ENCODE data around the gene KCNJ18. TPM values are rescaled to one million over a fixed set of nuclear protein-coding genes. Genes with fewer than 3 reads are reported as not detected.
"Not testable (repeated sequence)": the region's sequence is repeated elsewhere in the genome, so short reads cannot be mapped to it uniquely, and the experiment has no call there.

The KCNJ18 gene
- total and polyA plus RNA-seq, 9 of the 15 experiments (the other 6 are each of a cell fraction or from before 2014, with no cell fraction given): not detected

DNA sequence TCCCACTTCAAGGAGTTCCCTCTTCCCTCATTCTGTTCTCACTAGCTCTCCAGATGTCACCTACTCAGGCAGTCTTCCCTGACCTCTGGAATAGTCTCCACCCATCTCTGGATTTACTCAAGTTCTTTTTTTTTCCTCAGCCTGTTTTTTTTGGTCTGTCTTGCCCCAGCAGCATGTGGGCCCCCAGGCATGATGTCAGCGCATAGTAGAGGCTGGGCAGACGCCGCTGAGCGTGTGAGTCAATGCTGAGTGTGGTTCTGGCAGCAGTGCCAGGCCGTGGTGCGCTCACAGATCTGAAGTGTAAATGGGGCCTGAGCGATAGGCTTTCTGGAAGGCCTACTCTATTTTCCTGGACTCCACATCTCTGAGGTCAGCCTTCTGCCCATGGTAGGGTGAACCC, 2.7 kb upstream of the KCNJ18 start:
- no peak for ATAC-seq
- DNase-seq (ENCODE audit: extremely low read depth in 1 of 4, low spot score in 3 of 4): no peak
- 10% methylated on average over 3 of the region's 7 CpGs for WGBS (ENCODE audit: insufficient coverage, low coverage, missing lambda C conversion rate)
- ChIA-PET CTCF (ENCODE audit: low intra/inter-chr PET ratio) (no interaction called here), POLR2A (no interaction called here)
- in situ Hi-C loops (cut with MboI): no loop called here
- Histone ChIP-seq H2AFZ (ENCODE audit: low read depth, low read length) (no peak overlapping the region), H3K36me3 (ENCODE audit: control insufficient read depth, insufficient read depth, low read length) (no peaks in the 10 kb centered on the region), H4K20me1 (replicated peaks; ENCODE audit: control insufficient read depth, insufficient read depth, low read length) (no peaks in the 10 kb centered on the region), H3K9ac (ENCODE audit: insufficient read depth in 1 of 2, low read depth in 2 of 2, low read length in 2 of 2) (no peak overlapping the region), H3K27ac (ENCODE audit: extremely low read depth, low read depth, low read length) (no peak overlapping the region), H3K9me1 (ENCODE audit: control insufficient read depth, insufficient read depth, low read length) (no peaks in the 10 kb centered on the region), H3K9me3 (replicated peaks; ENCODE audit: control insufficient read depth, insufficient read depth, low read depth, low read length) (no peaks in the 10 kb centered on the region), H3K4me2 (ENCODE audit: insufficient read depth, low read length) (no peak overlapping the region), H3K27me3 (ENCODE audit: control insufficient read depth in 2 of 2, insufficient read depth in 2 of 2, low read length in 2 of 2) (peaks cover 0 to 6% of the 10 kb centered on the region in 2 experiments; a peak in 1 of 5 replicates), H3K4me3 (no peak overlapping the region), H3K79me2 (ENCODE audit: control insufficient read depth, insufficient read depth, low read length) (no peaks in the 10 kb centered on the region), H3K4me1 (replicated peaks in 1 of 2; ENCODE audit: control insufficient read depth in 2 of 2, insufficient read depth in 2 of 2, low read length in 2 of 2) (no peaks in the 10 kb centered on the region)
- BruUV-seq (replicated peaks): no TSS peak
- TF ChIP-seq, protein P1, sequence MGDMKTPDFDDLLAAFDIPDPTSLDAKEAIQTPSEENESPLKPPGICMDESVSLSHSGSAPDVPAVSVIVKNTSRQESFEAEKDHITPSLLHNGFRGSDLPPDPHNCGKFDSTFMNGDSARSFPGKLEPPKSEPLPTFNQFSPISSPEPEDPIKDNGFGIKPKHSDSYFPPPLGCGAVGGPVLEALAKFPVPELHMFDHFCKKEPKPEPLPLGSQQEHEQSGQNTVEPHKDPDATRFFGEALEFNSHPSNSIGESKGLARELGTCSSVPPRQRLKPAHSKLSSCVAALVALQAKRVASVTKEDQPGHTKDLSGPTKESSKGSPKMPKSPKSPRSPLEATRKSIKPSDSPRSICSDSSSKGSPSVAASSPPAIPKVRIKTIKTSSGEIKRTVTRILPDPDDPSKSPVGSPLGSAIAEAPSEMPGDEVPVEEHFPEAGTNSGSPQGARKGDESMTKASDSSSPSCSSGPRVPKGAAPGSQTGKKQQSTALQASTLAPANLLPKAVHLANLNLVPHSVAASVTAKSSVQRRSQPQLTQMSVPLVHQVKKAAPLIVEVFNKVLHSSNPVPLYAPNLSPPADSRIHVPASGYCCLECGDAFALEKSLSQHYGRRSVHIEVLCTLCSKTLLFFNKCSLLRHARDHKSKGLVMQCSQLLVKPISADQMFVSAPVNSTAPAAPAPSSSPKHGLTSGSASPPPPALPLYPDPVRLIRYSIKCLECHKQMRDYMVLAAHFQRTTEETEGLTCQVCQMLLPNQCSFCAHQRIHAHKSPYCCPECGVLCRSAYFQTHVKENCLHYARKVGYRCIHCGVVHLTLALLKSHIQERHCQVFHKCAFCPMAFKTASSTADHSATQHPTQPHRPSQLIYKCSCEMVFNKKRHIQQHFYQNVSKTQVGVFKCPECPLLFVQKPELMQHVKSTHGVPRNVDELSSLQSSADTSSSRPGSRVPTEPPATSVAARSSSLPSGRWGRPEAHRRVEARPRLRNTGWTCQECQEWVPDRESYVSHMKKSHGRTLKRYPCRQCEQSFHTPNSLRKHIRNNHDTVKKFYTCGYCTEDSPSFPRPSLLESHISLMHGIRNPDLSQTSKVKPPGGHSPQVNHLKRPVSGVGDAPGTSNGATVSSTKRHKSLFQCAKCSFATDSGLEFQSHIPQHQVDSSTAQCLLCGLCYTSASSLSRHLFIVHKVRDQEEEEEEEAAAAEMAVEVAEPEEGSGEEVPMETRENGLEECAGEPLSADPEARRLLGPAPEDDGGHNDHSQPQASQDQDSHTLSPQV (IDR thresholded peaks at IDR 0.05): no peak
- TF ChIP-seq MED1 (CRISPR knock-in tag; IDR thresholded peaks at IDR 0.05; ENCODE audit: borderline replicate concordance) (no peak), RBM39 (optimal IDR thresholded peaks at IDR 0.05; ENCODE audit: low read depth, low read length) (no peak), SMARCB1 (IDR thresholded peaks at IDR 0.05; ENCODE audit: insufficient read length, low read depth) (no peak), ZNF146 (CRISPR knock-in tag; IDR thresholded peaks at IDR 0.05; ENCODE audit: unreplicated experiment) (no peak), KLF13 (tag; IDR thresholded peaks at IDR 0.05; ENCODE audit: borderline replicate concordance, low read depth) (no peak)
- FAIRE-seq: no peak
- intact Hi-C loops (cut with micrococcal nuclease): no loop called here

DNA sequence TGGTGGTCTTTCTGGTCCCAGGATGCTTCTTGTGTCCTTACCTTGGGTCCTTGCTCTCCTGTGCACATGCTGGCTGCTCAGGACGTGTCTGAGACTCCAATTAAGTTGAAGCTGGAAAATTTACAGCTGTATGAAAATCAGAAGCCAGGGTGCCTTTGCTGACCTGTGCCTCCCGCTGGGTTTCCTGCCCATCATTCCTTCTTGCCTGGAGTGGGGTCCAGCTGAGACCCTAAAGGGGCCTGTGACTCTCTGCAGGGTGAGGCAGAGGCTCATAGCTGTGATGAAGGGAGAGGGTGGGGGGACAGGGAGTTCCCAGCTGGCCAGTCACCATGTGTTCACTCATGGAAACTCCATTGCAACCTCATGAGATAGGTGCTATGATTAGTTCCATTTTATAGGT, 1.5 kb upstream of the KCNJ18 start:
- POLR2A ChIA-PET; FAIRE-seq; H3K27me3 ChIP-seq (ENCODE audit: control insufficient read depth in 2 of 2, insufficient read depth in 2 of 2, low read length in 2 of 2); in situ Hi-C loops (cut with MboI); H4K20me1 ChIP-seq (replicated peaks; ENCODE audit: control insufficient read depth, insufficient read depth, low read length); H3K4me3 ChIP-seq; H2AFZ ChIP-seq (ENCODE audit: low read depth, low read length); H3K36me3 ChIP-seq (ENCODE audit: control insufficient read depth, insufficient read depth, low read length); H3K9me1 ChIP-seq (ENCODE audit: control insufficient read depth, insufficient read depth, low read length); H3K9me3 ChIP-seq (replicated peaks; ENCODE audit: control insufficient read depth, insufficient read depth, low read depth, low read length); H3K4me2 ChIP-seq (ENCODE audit: insufficient read depth, low read length); ATAC-seq; CTCF ChIA-PET (ENCODE audit: low intra/inter-chr PET ratio); H3K79me2 ChIP-seq (ENCODE audit: control insufficient read depth, insufficient read depth, low read length); intact Hi-C loops (cut with micrococcal nuclease); H3K9ac ChIP-seq (ENCODE audit: insufficient read depth in 1 of 2, low read depth in 2 of 2, low read length in 2 of 2); BruUV-seq (replicated peaks); H3K4me1 ChIP-seq (replicated peaks in 1 of 2; ENCODE audit: control insufficient read depth in 2 of 2, insufficient read depth in 2 of 2, low read length in 2 of 2); H3K27ac ChIP-seq (ENCODE audit: extremely low read depth, low read depth, low read length); DNase-seq (ENCODE audit: extremely low read depth in 1 of 4, low spot score in 3 of 4): not testable (repeated sequence)
- 12% methylated on average over 2 of the region's 2 CpGs for WGBS (ENCODE audit: insufficient coverage, low coverage, missing lambda C conversion rate)

DNA sequence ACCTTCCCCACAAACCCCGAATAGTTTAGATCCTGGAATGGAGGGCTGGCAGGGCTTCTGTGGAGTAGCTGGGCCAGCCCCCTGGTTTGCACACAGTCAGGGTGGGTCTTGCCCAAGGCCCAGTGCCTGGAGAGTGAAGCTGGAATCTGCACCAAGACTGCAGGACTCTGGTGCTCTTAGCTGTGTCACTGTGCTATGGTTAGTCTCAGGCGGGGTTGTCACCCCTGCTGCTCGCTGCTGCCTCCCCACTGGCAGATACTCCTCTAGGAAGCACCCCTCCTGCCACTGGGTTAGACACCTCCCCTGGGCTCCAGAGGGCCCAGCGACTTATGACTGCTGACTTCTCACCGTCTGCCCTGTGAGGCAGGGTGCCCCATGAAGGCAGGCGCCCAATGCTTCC, 842 bp upstream of the KCNJ18 start:
- H3K79me2 ChIP-seq (ENCODE audit: control insufficient read depth, insufficient read depth, low read length); H2AFZ ChIP-seq (ENCODE audit: low read depth, low read length); H3K9ac ChIP-seq (ENCODE audit: insufficient read depth in 1 of 2, low read depth in 2 of 2, low read length in 2 of 2); H4K20me1 ChIP-seq (replicated peaks; ENCODE audit: control insufficient read depth, insufficient read depth, low read length); H3K27ac ChIP-seq (ENCODE audit: extremely low read depth, low read depth, low read length); H3K4me1 ChIP-seq (replicated peaks in 1 of 2; ENCODE audit: control insufficient read depth in 2 of 2, insufficient read depth in 2 of 2, low read length in 2 of 2); H3K4me2 ChIP-seq (ENCODE audit: insufficient read depth, low read length); ATAC-seq; H3K9me3 ChIP-seq (replicated peaks; ENCODE audit: control insufficient read depth, insufficient read depth, low read depth, low read length); H3K9me1 ChIP-seq (ENCODE audit: control insufficient read depth, insufficient read depth, low read length); intact Hi-C loops (cut with micrococcal nuclease); H3K27me3 ChIP-seq (ENCODE audit: control insufficient read depth in 2 of 2, insufficient read depth in 2 of 2, low read length in 2 of 2); in situ Hi-C loops (cut with MboI); POLR2A ChIA-PET; CTCF ChIA-PET (ENCODE audit: low intra/inter-chr PET ratio); H3K4me3 ChIP-seq; BruUV-seq (replicated peaks); H3K36me3 ChIP-seq (ENCODE audit: control insufficient read depth, insufficient read depth, low read length); FAIRE-seq; DNase-seq (ENCODE audit: extremely low read depth in 1 of 4, low spot score in 3 of 4): not testable (repeated sequence)
- WGBS (ENCODE audit: insufficient coverage, low coverage, missing lambda C conversion rate): 0% methylated on average over 4 of the region's 6 CpGs

Data from K562 (cell line).